ENCODE data around the gene CCDC180. TPM values are rescaled to one million over a fixed set of nuclear protein-coding genes. Genes with fewer than 3 reads are reported as not detected.
"Not testable (repeated sequence)": the region's sequence is repeated elsewhere in the genome, so short reads cannot be mapped to it uniquely, and the experiment has no call there.

Gene CCDC180
- polyA plus RNA-seq, 1 donor = 7.9 TPM

GRCh38 chr9:97311798-97312500 lies 4.5 kb downstream of the CCDC180 start:
- no peak for DNase-seq

GRCh38 chr9:97312556-97312955 lies 5.1 kb downstream of the CCDC180 start:
- DNase-seq = no peak

- DNase-seq = no peak
Measured at GRCh38 chr9:97313243-97313642, 5.8 kb downstream of the CCDC180 start.

- DNase-seq = no peak
Measured at GRCh38 chr9:97313746-97314145, 6.3 kb downstream of the CCDC180 start.

GRCh38 chr9:97314503-97314902 lies 7.0 kb downstream of the CCDC180 start:
- DNase-seq = no peak

- no peak for DNase-seq
Measured at GRCh38 chr9:97315550-97315949, 8.1 kb downstream of the CCDC180 start.

- no peak for DNase-seq
Measured at GRCh38 chr9:97316904-97317303, 9.4 kb downstream of the CCDC180 start.

- DNase-seq = no peak
Measured at GRCh38 chr9:97318433-97318832, 11.0 kb downstream of the CCDC180 start.

GRCh38 chr9:97319395-97319794 lies 11.9 kb downstream of the CCDC180 start:
- DNase-seq = no peak

GRCh38 chr9:97320080-97320642 lies 12.7 kb downstream of the CCDC180 start:
- no peak for DNase-seq

- no peak for DNase-seq
Measured at GRCh38 chr9:97321251-97321650, 13.8 kb downstream of the CCDC180 start.

GRCh38 chr9:97321691-97322090 lies 14.2 kb downstream of the CCDC180 start:
- DNase-seq = peak; percentile 8

GRCh38 chr9:97322105-97322504 lies 14.6 kb downstream of the CCDC180 start:
- DNase-seq = no peak

GRCh38 chr9:97324954-97325353 lies 17.5 kb downstream of the CCDC180 start:
- DNase-seq = no peak

GRCh38 chr9:97327562-97327961 lies 20.1 kb downstream of the CCDC180 start:
- no peak for DNase-seq

- no peak for DNase-seq
Measured at GRCh38 chr9:97332993-97333392, 25.5 kb downstream of the CCDC180 start.

- not testable (repeated sequence) for DNase-seq
Measured at GRCh38 chr9:97335622-97336021, 28.2 kb downstream of the CCDC180 start.

- DNase-seq = peak; percentile 48
Measured at GRCh38 chr9:97348871-97349270, 41.4 kb downstream of the CCDC180 start.

- DNase-seq = no peak
Measured at GRCh38 chr9:97349400-97349799, 41.9 kb downstream of the CCDC180 start.

GRCh38 chr9:97354637-97355036 lies 47.2 kb downstream of the CCDC180 start:
- no peak for DNase-seq

GRCh38 chr9:97357056-97357455 lies 49.6 kb downstream of the CCDC180 start:
- peak; percentile 21 for DNase-seq

Data from hindlimb muscle (tissue), 1 donor.